Neural progenitor cell (in vitro differentiated cells): ENCODE data around the gene PCDH15.

Source experiments
- EZH2 ChIP-seq: fragments of 200-600 bp; sonication (generic); IDR thresholded peaks from 2 replicates; pipeline ENCODE4 v1.6.1; 2017; ENCODE audit warnings: antibody characterized with exemption, mild to moderate bottlenecking, moderate library complexity
- TF ChIP-seq, protein P1 (sequence below): fragments of 200-600 bp; sonication (generic); IDR thresholded peaks from 2 replicates; pipeline ENCODE4 v1.5.1; 2017; ENCODE audit warnings: antibody characterized with exemption, mild to moderate bottlenecking

DNA sequence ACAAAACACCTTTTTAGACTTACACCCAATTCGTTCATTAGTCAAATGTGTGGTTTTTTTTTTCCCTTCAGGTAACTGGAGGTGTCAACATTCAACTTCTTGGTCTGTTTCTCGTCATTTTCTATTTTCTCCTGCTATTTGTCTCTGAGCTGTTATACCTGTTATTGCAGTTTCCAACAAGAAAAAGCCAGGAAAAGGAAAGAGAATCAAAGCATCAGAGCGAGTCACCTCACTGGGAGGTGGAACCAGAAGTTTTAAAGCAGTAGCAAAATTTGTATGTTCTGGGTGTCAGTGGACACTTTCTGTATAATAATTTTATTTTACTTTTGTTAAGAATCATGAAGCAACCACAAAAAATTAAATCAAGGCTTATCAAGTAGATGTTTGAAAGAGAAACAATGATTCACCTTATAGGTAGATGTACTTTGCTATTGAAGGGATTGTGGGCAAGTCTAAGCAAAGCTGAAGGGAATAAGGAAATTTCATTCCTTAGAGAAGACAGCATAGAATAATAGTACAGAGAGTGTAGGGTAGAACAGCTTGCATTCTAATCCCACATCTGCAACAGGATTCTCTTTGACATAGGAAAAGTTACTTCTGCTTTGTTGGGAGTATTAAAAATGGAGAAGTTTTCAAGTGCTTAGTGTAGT lies 675.8 kb downstream of the PCDH15 start:
- TF ChIP-seq, protein P1, sequence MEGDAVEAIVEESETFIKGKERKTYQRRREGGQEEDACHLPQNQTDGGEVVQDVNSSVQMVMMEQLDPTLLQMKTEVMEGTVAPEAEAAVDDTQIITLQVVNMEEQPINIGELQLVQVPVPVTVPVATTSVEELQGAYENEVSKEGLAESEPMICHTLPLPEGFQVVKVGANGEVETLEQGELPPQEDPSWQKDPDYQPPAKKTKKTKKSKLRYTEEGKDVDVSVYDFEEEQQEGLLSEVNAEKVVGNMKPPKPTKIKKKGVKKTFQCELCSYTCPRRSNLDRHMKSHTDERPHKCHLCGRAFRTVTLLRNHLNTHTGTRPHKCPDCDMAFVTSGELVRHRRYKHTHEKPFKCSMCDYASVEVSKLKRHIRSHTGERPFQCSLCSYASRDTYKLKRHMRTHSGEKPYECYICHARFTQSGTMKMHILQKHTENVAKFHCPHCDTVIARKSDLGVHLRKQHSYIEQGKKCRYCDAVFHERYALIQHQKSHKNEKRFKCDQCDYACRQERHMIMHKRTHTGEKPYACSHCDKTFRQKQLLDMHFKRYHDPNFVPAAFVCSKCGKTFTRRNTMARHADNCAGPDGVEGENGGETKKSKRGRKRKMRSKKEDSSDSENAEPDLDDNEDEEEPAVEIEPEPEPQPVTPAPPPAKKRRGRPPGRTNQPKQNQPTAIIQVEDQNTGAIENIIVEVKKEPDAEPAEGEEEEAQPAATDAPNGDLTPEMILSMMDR: no peak
- no peak for TF ChIP-seq EZH2
